ENCODE measurements around the gene TP63. TPM values are rescaled to one million over a fixed set of nuclear protein-coding genes. Genes with fewer than 3 reads are reported as not detected.
A peak's percentile ranks its signal among the peaks of the same experiment; 100 is the strongest.

The TP63 gene
- total and polyA plus RNA-seq, 9 donors, result 7.0 to 26.5 (median 14.8) TPM

- no peak for DNase-seq
- H3K4me1 ChIP-seq (ENCODE audit: control insufficient read depth, insufficient read depth, low read length), result no peaks in the 10 kb centered on the region
- 100% methylated on average over 1 of the region's 3 CpGs for WGBS (ENCODE audit: insufficient coverage)
Measured at GRCh38 chr3:189787191-189787590, 156.0 kb downstream of the TP63 start.

GRCh38 chr3:189787632-189788031 is 156.4 kb downstream of the TP63 start:
- no peaks in the 10 kb centered on the region for H3K27me3 ChIP-seq (ENCODE audit: control insufficient read depth, insufficient read depth, low read length)
- H3K9me3 ChIP-seq (replicated peaks; ENCODE audit: control insufficient read depth, low read depth, low read length), result no peaks in the 10 kb centered on the region
- H3K4me3 ChIP-seq (ENCODE audit: low read length), result no peak overlapping the region
- no peaks in the 10 kb centered on the region for H3K4me1 ChIP-seq (ENCODE audit: control insufficient read depth, insufficient read depth, low read length)
- no peaks in the 10 kb centered on the region for H3K36me3 ChIP-seq (ENCODE audit: control insufficient read depth, insufficient read depth, low read length)
- H3K27ac ChIP-seq (ENCODE audit: low read length), result no peak overlapping the region
- peak; percentile 18 for DNase-seq
- WGBS (ENCODE audit: insufficient coverage), result 30% methylated on average over 2 of the region's 3 CpGs

More at GRCh38 chr3:189787191-189787590, 156.0 kb downstream of the TP63 start:
- Histone ChIP-seq H3K4me3 (ENCODE audit: low read length) (no peak overlapping the region), H3K27ac (ENCODE audit: low read length) (no peak overlapping the region), H3K36me3 (ENCODE audit: control insufficient read depth, insufficient read depth, low read length) (no peaks in the 10 kb centered on the region), H3K9me3 (replicated peaks; ENCODE audit: control insufficient read depth, low read depth, low read length) (no peaks in the 10 kb centered on the region), H3K27me3 (ENCODE audit: control insufficient read depth, insufficient read depth, low read length) (no peaks in the 10 kb centered on the region)

- no peak overlapping the region for H3K4me3 ChIP-seq (ENCODE audit: low read length)
- H3K36me3 ChIP-seq (ENCODE audit: control insufficient read depth, insufficient read depth, low read length), result no peaks in the 10 kb centered on the region
- H3K27me3 ChIP-seq (ENCODE audit: control insufficient read depth, insufficient read depth, low read length), result no peaks in the 10 kb centered on the region
- no peak for DNase-seq
- H3K4me1 ChIP-seq (ENCODE audit: control insufficient read depth, insufficient read depth, low read length), result no peaks in the 10 kb centered on the region
- WGBS (ENCODE audit: insufficient coverage), result 100% methylated on average over 1 of the region's 2 CpGs
- H3K27ac ChIP-seq (ENCODE audit: low read length), result no peak overlapping the region
- H3K9me3 ChIP-seq (replicated peaks; ENCODE audit: control insufficient read depth, low read depth, low read length), result no peaks in the 10 kb centered on the region
Measured at GRCh38 chr3:189789432-189789831, 158.2 kb downstream of the TP63 start.

- no peaks in the 10 kb centered on the region for H3K4me1 ChIP-seq (ENCODE audit: control insufficient read depth, insufficient read depth, low read length)
- H3K36me3 ChIP-seq (ENCODE audit: control insufficient read depth, insufficient read depth, low read length), result no peaks in the 10 kb centered on the region
- no peak for DNase-seq
- no peaks in the 10 kb centered on the region for H3K27me3 ChIP-seq (ENCODE audit: control insufficient read depth, insufficient read depth, low read length)
- WGBS (ENCODE audit: insufficient coverage), result 61% methylated on average over 4 of the region's 7 CpGs
- H3K4me3 ChIP-seq (ENCODE audit: low read length), result no peak overlapping the region
- no peaks in the 10 kb centered on the region for H3K9me3 ChIP-seq (replicated peaks; ENCODE audit: control insufficient read depth, low read depth, low read length)
- H3K27ac ChIP-seq (ENCODE audit: low read length), result no peak overlapping the region
Measured at GRCh38 chr3:189790658-189791057, 159.5 kb downstream of the TP63 start.

GRCh38 chr3:189792046-189792929 is 161.1 kb downstream of the TP63 start:
- 80% methylated on average over 1 of the region's 7 CpGs for WGBS (ENCODE audit: insufficient coverage)

GRCh38 chr3:189794518-189794917 is 163.3 kb downstream of the TP63 start:
- WGBS (ENCODE audit: insufficient coverage), result 88% methylated on average over 2 of the region's 3 CpGs
- no peaks in the 10 kb centered on the region for H3K9me3 ChIP-seq (replicated peaks; ENCODE audit: control insufficient read depth, low read depth, low read length)
- H3K27me3 ChIP-seq (ENCODE audit: control insufficient read depth, insufficient read depth, low read length), result no peaks in the 10 kb centered on the region
- H3K4me3 ChIP-seq (ENCODE audit: low read length), result no peak overlapping the region
- no peaks in the 10 kb centered on the region for H3K4me1 ChIP-seq (ENCODE audit: control insufficient read depth, insufficient read depth, low read length)
- no peak overlapping the region for H3K27ac ChIP-seq (ENCODE audit: low read length)
- H3K36me3 ChIP-seq (ENCODE audit: control insufficient read depth, insufficient read depth, low read length), result no peaks in the 10 kb centered on the region
- DNase-seq, result no peak

More at GRCh38 chr3:189792046-189792929, 161.1 kb downstream of the TP63 start:
- H3K4me1 ChIP-seq (ENCODE audit: control insufficient read depth, insufficient read depth, low read length), result no peaks in the 10 kb centered on the region
- H3K9me3 ChIP-seq (replicated peaks; ENCODE audit: control insufficient read depth, low read depth, low read length), result no peaks in the 10 kb centered on the region
- no peak overlapping the region for H3K4me3 ChIP-seq (ENCODE audit: low read length)
- no peaks in the 10 kb centered on the region for H3K27me3 ChIP-seq (ENCODE audit: control insufficient read depth, insufficient read depth, low read length)
- H3K36me3 ChIP-seq (ENCODE audit: control insufficient read depth, insufficient read depth, low read length), result no peaks in the 10 kb centered on the region
- no peak for DNase-seq
- H3K27ac ChIP-seq (ENCODE audit: low read length), result no peak overlapping the region

- peak; percentile 33 for DNase-seq
- H3K36me3 ChIP-seq (ENCODE audit: control insufficient read depth, insufficient read depth, low read length), result no peaks in the 10 kb centered on the region
- 40% methylated on average over 1 of the region's 5 CpGs for WGBS (ENCODE audit: insufficient coverage)
- H3K9me3 ChIP-seq (replicated peaks; ENCODE audit: control insufficient read depth, low read depth, low read length), result no peaks in the 10 kb centered on the region
- no peak overlapping the region for H3K27ac ChIP-seq (ENCODE audit: low read length)
- H3K27me3 ChIP-seq (ENCODE audit: control insufficient read depth, insufficient read depth, low read length), result no peaks in the 10 kb centered on the region
- H3K4me1 ChIP-seq (ENCODE audit: control insufficient read depth, insufficient read depth, low read length), result no peaks in the 10 kb centered on the region
- H3K4me3 ChIP-seq (ENCODE audit: low read length), result no peak overlapping the region
Measured at GRCh38 chr3:189797103-189797750, 166.0 kb downstream of the TP63 start.

GRCh38 chr3:189799366-189799765 is 168.2 kb downstream of the TP63 start:
- no peaks in the 10 kb centered on the region for H3K36me3 ChIP-seq (ENCODE audit: control insufficient read depth, insufficient read depth, low read length)
- no CpG with 5 or more reads among the region's 1 CpG for WGBS (ENCODE audit: insufficient coverage)
- H3K4me3 ChIP-seq (ENCODE audit: low read length), result no peak overlapping the region
- no peak overlapping the region for H3K27ac ChIP-seq (ENCODE audit: low read length)
- H3K27me3 ChIP-seq (ENCODE audit: control insufficient read depth, insufficient read depth, low read length), result no peaks in the 10 kb centered on the region
- DNase-seq, result no peak
- H3K9me3 ChIP-seq (replicated peaks; ENCODE audit: control insufficient read depth, low read depth, low read length), result no peaks in the 10 kb centered on the region
- no peaks in the 10 kb centered on the region for H3K4me1 ChIP-seq (ENCODE audit: control insufficient read depth, insufficient read depth, low read length)

- DNase-seq, result no peak
- Histone ChIP-seq H3K4me1 (ENCODE audit: control insufficient read depth, insufficient read depth, low read length) (no peaks in the 10 kb centered on the region), H3K27ac (ENCODE audit: low read length) (no peak overlapping the region), H3K27me3 (ENCODE audit: control insufficient read depth, insufficient read depth, low read length) (no peaks in the 10 kb centered on the region), H3K36me3 (ENCODE audit: control insufficient read depth, insufficient read depth, low read length) (no peaks in the 10 kb centered on the region), H3K9me3 (replicated peaks; ENCODE audit: control insufficient read depth, low read depth, low read length) (no peaks in the 10 kb centered on the region), H3K4me3 (ENCODE audit: low read length) (no peak overlapping the region)
- 90% methylated on average over 2 of the region's 7 CpGs for WGBS (ENCODE audit: insufficient coverage)
Measured at GRCh38 chr3:189800436-189800835, 169.2 kb downstream of the TP63 start.

- no peaks in the 10 kb centered on the region for H3K27me3 ChIP-seq (ENCODE audit: control insufficient read depth, insufficient read depth, low read length)
- no peaks in the 10 kb centered on the region for H3K9me3 ChIP-seq (replicated peaks; ENCODE audit: control insufficient read depth, low read depth, low read length)
- H3K27ac ChIP-seq (ENCODE audit: low read length), result no peak overlapping the region
- WGBS (ENCODE audit: insufficient coverage), result no CpG with 5 or more reads among the region's 2 CpGs
- H3K36me3 ChIP-seq (ENCODE audit: control insufficient read depth, insufficient read depth, low read length), result no peaks in the 10 kb centered on the region
- peaks cover 5% of the 10 kb centered on the region for H3K4me1 ChIP-seq (ENCODE audit: control insufficient read depth, insufficient read depth, low read length)
- no peak overlapping the region for H3K4me3 ChIP-seq (ENCODE audit: low read length)
- no peak for DNase-seq
Measured at GRCh38 chr3:189803254-189803653, 172.1 kb downstream of the TP63 start.

Data from muscle of leg (tissue), 11 donors.